Panc1 (cell line): ENCODE results near the gene STARD5. TPM values are rescaled to one million over a fixed set of nuclear protein-coding genes. Genes with fewer than 3 reads are reported as not detected.
A peak's percentile ranks its signal among the peaks of the same experiment; 100 is the strongest.

Source experiments
- ATAC-seq: fragments of 200-7000 bp; cut with Tn5 transposase; 2 replicates; pipeline ENCODE4 v1.9.1; 2020; ENCODE audit warnings: mild to moderate bottlenecking, moderate library complexity
- BruUV-seq: library from RNA; stranded (reverse); fragments of 400-500 nt; replicated peaks from 2 replicates; lab custom pipeline; 2021; lab: Mats Ljungman, UMichigan
- CTCF ChIA-PET: fragments of 300-600 bp; sonication (Branson Sonifier 250); formaldehyde crosslinking; loops from one replicate; lab custom pipeline; 2022; ENCODE audit warnings: antibody characterized with exemption; lab: Charles Lee
- POLR2A ChIA-PET: fragments of 300-600 bp; sonication (Branson Sonifier 250); formaldehyde crosslinking; loops from one replicate; lab custom pipeline; 2022; ENCODE audit warnings: antibody characterized with exemption; lab: Charles Lee
- DNase-seq: peaks from one replicate; pipeline ENCODE4 v3.0.0-alpha.2; 2010; ENCODE audit warnings: low read depth, low spot score
- H3K27ac ChIP-seq: 2 replicates; pipeline ENCODE4 v1.5.1; 2011; ENCODE audit warnings: mild to moderate bottlenecking, low read length, inconsistent platforms
- H3K27me3 ChIP-seq: fragments of 200-500 bp; sonication (Bioruptor generic); 2 replicates; pipeline ENCODE4 v1.6.0; 2014; ENCODE audit warnings: low read length, inconsistent platforms; ENCODE audit not compliant: control insufficient read depth, insufficient read depth
- H3K36me3 ChIP-seq: fragments of 200-500 bp; sonication (Bioruptor generic); 2 replicates; pipeline ENCODE4 v1.5.1; 2014; ENCODE audit warnings: inconsistent platforms, mild to moderate bottlenecking, low read length, moderate library complexity; ENCODE audit not compliant: control insufficient read depth, insufficient read depth
- H3K4me1 ChIP-seq: 2 replicates; pipeline ENCODE4 v1.5.1; 2011; ENCODE audit warnings: inconsistent platforms, mild to moderate bottlenecking, low read length, moderate library complexity; ENCODE audit not compliant: control insufficient read depth, insufficient read depth
- H3K4me3 ChIP-seq, 2 experiments: 2 replicates each; pipeline ENCODE4 v1.5.1; 2011 to 2012; ENCODE audit warnings: low read depth in 2 of 2, low read length in 2 of 2, mild to moderate bottlenecking in 2 of 2, inconsistent platforms in 1 of 2, moderate library complexity in 1 of 2
- H3K9me3 ChIP-seq: fragments of 200-500 bp; sonication (Bioruptor generic); 2 replicates; pipeline ENCODE4 v1.5.1; 2014; ENCODE audit warnings: low read depth, mild to moderate bottlenecking, inconsistent platforms, low read length, moderate library complexity; ENCODE audit not compliant: control insufficient read depth, insufficient read depth
- POLR2AphosphoS5 ChIP-seq: IDR thresholded peaks from 2 replicates; pipeline ENCODE4 v1.6.1; 2012; ENCODE audit warnings: mild to moderate bottlenecking, low read depth, low read length, moderate library complexity
- SIN3A ChIP-seq: IDR thresholded peaks from 2 replicates; pipeline ENCODE4 v1.6.1; 2012; ENCODE audit warnings: low read depth, mild to moderate bottlenecking, low read length, moderate library complexity, borderline replicate concordance; ENCODE audit not compliant: insufficient read depth
- TCF7L2 ChIP-seq: IDR thresholded peaks from 2 replicates; pipeline ENCODE4 v1.6.1; 2011; ENCODE audit warnings: mild to moderate bottlenecking, low read depth, low read length, inconsistent platforms
- in situ Hi-C: cut with HindIII; loops from 2 replicates; pipeline ENCODE4 v1.10.0; 2016; ENCODE audit warnings: low sequenced_read_pairs, low pct_unique_long_range_greater_than_20kb
- intact Hi-C: fragments of 100-400 bp; cut with micrococcal nuclease; formaldehyde crosslinking; loops from one replicate; pipeline ENCODE4 v1.10.0; 2022; ENCODE audit not compliant: unreplicated experiment
- total RNA-seq: library from RNA; stranded (reverse); gene quantifications from one replicate; pipeline ENCODE4 v1.2.1, GENCODE V29; 2021; ENCODE audit not compliant: unreplicated experiment
- TF ChIP-seq, protein P1 (sequence below), 2 experiments: IDR thresholded peaks; 2 replicates each; pipeline ENCODE4 v1.6.1; 2011 to 2012; ENCODE audit warnings: low read depth in 2 of 2, control low read depth in 1 of 2, low read length in 1 of 2, mild to moderate bottlenecking in 1 of 2, moderate library complexity in 1 of 2; ENCODE audit not compliant: insufficient read depth in 1 of 2
- TF ChIP-seq, protein P2 (sequence below): fragments of 450-650 bp; IDR thresholded peaks from 2 replicates; pipeline ENCODE4 v1.5.1; 2017; ENCODE audit warnings: mild to moderate bottlenecking

The STARD5 gene
- total RNA-seq, 1 experiment from 2014 or later: 2.9 TPM

DNA sequence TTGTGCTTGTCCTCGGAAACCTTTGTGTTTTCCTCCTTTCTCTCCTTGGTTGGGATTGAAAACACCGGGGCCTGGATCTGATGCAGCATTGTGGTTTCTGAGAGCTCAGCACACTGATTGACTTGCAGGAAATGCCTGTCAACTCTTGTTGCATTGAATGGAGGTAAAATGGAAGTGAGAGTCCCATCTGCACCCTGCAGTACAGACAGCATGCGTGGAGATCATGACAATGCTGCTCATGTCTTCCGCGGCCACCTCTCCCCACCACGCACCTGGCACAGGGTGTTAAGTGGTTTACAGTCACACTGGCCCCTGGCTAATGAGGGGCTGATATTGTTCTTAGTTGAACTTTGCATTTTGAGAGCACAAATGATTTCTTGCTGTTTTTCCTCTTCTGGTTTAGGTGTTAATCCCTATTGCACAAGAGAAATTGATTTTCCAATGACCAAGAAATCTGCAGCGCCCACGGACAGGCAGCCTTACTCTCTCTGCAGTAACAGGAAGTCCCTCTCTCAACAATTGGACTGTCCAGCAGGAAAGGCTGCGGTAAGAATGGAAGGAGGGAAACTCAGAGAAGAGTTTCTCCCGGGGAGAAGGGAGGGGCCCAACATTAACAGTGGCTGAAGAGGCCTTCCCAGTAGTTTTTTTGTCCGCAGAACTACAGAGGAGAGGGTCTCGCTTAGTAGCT, 58.5 kb downstream of the STARD5 start:
- Histone ChIP-seq H3K4me3 (0 out of 4 replicates have a peak overlapping the region, but pooled peaks of 1 of the 2 experiments have one; percentile 12), H3K36me3 (no peaks in the 10 kb centered on the region), H3K27me3 (peaks cover 9% of the 10 kb centered on the region), H3K9me3 (no peaks in the 10 kb centered on the region), H3K27ac (no peak overlapping the region), H3K4me1 (peaks cover 5% of the 10 kb centered on the region)
- TF ChIP-seq TCF7L2: no peak
- TF ChIP-seq, protein P1, sequence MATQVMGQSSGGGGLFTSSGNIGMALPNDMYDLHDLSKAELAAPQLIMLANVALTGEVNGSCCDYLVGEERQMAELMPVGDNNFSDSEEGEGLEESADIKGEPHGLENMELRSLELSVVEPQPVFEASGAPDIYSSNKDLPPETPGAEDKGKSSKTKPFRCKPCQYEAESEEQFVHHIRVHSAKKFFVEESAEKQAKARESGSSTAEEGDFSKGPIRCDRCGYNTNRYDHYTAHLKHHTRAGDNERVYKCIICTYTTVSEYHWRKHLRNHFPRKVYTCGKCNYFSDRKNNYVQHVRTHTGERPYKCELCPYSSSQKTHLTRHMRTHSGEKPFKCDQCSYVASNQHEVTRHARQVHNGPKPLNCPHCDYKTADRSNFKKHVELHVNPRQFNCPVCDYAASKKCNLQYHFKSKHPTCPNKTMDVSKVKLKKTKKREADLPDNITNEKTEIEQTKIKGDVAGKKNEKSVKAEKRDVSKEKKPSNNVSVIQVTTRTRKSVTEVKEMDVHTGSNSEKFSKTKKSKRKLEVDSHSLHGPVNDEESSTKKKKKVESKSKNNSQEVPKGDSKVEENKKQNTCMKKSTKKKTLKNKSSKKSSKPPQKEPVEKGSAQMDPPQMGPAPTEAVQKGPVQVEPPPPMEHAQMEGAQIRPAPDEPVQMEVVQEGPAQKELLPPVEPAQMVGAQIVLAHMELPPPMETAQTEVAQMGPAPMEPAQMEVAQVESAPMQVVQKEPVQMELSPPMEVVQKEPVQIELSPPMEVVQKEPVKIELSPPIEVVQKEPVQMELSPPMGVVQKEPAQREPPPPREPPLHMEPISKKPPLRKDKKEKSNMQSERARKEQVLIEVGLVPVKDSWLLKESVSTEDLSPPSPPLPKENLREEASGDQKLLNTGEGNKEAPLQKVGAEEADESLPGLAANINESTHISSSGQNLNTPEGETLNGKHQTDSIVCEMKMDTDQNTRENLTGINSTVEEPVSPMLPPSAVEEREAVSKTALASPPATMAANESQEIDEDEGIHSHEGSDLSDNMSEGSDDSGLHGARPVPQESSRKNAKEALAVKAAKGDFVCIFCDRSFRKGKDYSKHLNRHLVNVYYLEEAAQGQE (IDR thresholded peaks at IDR 0.05; ENCODE audit: insufficient read depth in 1 of 2, low read depth in 2 of 2, low read length in 1 of 2): no peak
- no peak for TF ChIP-seq POLR2AphosphoS5
- TF ChIP-seq SIN3A: no peak
- TF ChIP-seq, protein P2, sequence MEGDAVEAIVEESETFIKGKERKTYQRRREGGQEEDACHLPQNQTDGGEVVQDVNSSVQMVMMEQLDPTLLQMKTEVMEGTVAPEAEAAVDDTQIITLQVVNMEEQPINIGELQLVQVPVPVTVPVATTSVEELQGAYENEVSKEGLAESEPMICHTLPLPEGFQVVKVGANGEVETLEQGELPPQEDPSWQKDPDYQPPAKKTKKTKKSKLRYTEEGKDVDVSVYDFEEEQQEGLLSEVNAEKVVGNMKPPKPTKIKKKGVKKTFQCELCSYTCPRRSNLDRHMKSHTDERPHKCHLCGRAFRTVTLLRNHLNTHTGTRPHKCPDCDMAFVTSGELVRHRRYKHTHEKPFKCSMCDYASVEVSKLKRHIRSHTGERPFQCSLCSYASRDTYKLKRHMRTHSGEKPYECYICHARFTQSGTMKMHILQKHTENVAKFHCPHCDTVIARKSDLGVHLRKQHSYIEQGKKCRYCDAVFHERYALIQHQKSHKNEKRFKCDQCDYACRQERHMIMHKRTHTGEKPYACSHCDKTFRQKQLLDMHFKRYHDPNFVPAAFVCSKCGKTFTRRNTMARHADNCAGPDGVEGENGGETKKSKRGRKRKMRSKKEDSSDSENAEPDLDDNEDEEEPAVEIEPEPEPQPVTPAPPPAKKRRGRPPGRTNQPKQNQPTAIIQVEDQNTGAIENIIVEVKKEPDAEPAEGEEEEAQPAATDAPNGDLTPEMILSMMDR: no peak
- in situ Hi-C loops (no loop called here), intact Hi-C loops (loop anchor here (5.0 kb wide), 1 partner anchor 288 kb away; no protein-coding TSS in a partner anchor)
- ChIA-PET POLR2A (interaction anchor here (0.6 kb wide), 2 partner anchors 45 to 83 kb away, joined by 3 to 5 read pairs; no protein-coding TSS in a partner anchor), CTCF (interaction anchor here (0.6 to 2.7 kb wide), 19 partner anchors 8 to 288 kb away, joined by 3 to 48 read pairs (median 4); no protein-coding TSS in a partner anchor)
- ATAC-seq (peak; percentile 23), DNase-seq (no peak)
- BruUV-seq: no TSS peak

DNA sequence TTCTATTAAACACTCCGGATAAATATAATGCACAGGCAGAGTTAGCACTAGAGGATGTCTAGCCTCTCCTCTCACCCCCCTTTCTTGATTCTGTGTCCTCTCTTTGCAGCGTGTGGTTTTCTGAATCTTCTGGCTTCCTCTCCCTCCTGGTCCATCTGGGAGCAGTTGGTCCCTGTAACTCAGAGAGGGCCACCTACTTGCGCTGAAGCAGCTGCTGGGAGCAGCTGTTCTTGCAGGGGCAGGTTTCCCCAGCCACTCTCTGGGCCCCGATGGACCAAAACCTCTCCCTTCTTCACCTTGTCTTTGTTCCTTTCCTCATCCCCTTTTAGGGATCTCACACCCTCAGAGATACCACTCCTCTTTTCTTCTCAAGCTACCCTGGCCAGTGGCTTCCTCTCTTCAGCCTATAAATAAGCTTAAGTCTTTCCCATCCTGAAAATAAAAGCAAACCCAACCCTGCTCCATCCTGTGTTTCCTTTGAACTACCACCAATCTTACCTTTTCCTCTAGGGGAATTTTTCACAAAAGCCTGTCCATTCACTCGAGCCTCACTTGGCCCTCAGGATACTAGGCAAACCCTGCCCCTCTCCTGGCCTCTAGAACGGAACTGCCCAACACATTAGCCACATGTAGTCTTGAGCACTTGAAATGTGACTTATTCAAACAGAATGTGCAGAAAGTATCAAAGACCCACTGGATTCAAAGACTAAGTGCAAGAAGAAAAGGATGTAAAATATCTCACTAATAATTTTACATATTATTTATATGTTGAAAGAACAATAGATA, 59.7 kb downstream of the STARD5 start:
- Histone ChIP-seq H3K4me1 (peaks cover 5% of the 10 kb centered on the region), H3K4me3 (no peak overlapping the region), H3K36me3 (no peaks in the 10 kb centered on the region), H3K27me3 (peaks cover 15% of the 10 kb centered on the region), H3K27ac (no peak overlapping the region), H3K9me3 (no peaks in the 10 kb centered on the region)
- in situ Hi-C loops (no loop called here), intact Hi-C loops (no loop called here)
- TF ChIP-seq, protein P1 (IDR thresholded peaks at IDR 0.05; ENCODE audit: insufficient read depth in 1 of 2, low read depth in 2 of 2, low read length in 1 of 2): no peak
- TF ChIP-seq POLR2AphosphoS5 (no peak), TCF7L2 (no peak), SIN3A (no peak)
- TF ChIP-seq, protein P2: no peak
- no peak for ATAC-seq
- POLR2A ChIA-PET: interaction anchor here (0.5 kb wide), 1 partner anchor 1046 kb away, joined by 7 read pairs; no protein-coding TSS in a partner anchor
- no TSS peak for BruUV-seq
- CTCF ChIA-PET: no interaction called here
- DNase-seq: no peak
